ENCODE measurements around the gene HLA-E.

Gene HLA-E

GRCh38 chr6:30533460-30534294, 44.4 kb downstream of the HLA-E start:
- no peak for DNase-seq

DNA sequence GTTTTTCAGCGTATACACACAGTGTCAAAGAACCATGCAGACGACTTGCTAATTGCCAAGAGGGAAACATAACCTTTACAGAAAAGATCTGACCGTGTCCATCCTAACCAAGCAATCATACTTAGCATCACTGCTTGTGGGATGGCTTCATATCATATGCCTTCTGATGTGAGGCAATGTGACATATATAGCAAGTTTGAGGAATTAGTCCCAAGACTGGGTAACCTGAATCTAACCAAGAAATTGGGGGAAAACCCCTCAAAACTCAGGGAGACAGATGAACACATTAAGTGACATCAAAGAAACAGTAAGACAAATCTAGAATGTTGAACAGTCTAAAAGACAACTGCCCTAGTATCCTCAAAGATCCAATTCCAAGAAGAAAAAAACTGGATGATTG, 48.6 kb downstream of the HLA-E start:
- no peak for DNase-seq

GRCh38 chr6:30541515-30542403, 52.5 kb downstream of the HLA-E start:
- DNase-seq, result peak in 53 of 58 donors; percentile 8 to 79 (median 48)

GRCh38 chr6:30542404-30542725, 53.1 kb downstream of the HLA-E start:
- DNase-seq, result no peak

- no peak for DNase-seq
Observed at GRCh38 chr6:30542915-30543314, 53.6 kb downstream of the HLA-E start.

Measured in anterior cingulate cortex (tissue), 58 donors.